HG02981 (cell line): Measurements from ENCODE around the gene ARL2BP.
"Not testable (repeated sequence)": the region's sequence is repeated elsewhere in the genome, so short reads cannot be mapped to it uniquely, and the experiment has no call there.

Experiments used
- ATAC-seq: cut with Tn5 transposase; IDR thresholded peaks from one replicate; pipeline ENCODE4 v1.9.1; 2021; ENCODE audit warnings: mild to moderate bottlenecking, moderate library complexity; ENCODE audit not compliant: unreplicated experiment

Gene ARL2BP

DNA sequence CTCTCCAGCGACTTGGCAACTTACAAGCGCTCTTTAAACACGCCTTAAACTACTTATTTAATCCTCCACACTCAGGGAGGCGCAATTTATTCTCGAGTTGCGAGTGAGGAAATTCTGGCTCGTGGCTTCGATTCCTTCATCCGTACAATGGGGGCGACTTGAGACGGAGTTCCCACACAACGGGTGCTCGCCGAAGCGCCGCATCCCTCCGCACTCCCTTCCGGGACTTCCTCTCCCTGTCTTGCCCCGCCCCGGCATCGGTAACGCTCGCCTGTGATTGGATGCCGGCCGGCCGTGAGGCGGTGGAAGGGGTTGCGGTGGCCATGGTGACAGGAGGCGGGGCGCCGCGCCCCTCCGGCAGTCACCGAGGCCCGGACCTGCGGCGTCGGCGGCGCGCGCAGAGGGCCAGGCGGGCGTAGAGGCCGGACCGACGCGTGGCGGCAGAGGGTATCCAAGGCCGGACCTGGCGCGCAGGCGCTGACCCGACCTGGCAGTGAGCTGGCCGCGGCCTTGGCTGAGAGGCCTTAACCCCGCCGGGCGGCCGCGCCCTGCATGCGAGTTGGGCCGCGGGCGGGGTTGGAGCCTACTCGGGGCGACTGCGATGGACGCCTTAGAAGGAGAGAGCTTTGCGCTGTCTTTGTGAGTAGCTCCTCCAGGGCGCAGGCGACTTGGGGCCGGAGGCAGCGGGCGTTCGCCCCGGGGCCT is at the start of gene ARL2BP:
Gene ARL2BP, plus strand, starts transcription at position 493 of the 705 bp plus-strand sequence. Its CDS starts 109 bp downstream, at position 602.
- peak; percentile 92 for ATAC-seq

DNA sequence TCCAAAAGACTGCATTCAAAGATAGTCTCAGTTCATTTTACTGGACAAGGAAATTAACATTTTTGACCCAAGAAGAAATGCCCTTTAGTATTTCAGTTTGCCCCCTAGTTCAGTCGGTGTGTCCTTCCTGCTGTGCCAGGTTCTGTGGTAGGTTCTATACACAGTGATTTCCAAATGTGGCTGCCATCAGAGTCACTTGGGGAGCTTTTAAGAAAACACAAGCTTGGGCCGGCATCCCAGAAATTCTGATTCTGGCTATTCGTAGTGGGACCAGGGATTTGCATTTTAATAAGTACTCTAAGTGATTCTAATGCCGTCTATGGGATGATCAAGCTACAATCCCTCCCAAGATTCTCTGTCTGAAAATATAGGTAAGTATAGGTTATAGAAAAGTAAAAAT is 48.8 kb upstream of the ARL2BP start:
- no peak for ATAC-seq

DNA sequence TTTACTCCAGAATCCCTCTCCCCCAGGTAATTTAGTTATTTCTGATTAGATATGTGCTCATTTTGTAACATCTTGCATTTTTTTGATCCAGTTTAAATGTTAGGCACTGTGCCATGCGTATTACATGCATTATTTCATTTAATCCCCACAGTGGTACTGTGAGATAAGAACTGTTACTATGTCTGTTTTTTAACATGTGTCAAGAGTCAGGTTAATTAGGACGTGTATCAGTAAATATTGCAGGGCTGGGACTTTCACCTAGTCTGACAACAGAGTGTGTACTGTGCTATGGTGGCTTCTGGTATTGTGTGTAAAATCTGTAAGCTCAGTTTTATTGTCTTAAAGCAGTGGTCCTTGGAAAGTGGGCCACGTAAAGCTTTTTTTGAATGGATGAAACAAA is 48.3 kb upstream of the ARL2BP start:
- ATAC-seq, result no peak

DNA sequence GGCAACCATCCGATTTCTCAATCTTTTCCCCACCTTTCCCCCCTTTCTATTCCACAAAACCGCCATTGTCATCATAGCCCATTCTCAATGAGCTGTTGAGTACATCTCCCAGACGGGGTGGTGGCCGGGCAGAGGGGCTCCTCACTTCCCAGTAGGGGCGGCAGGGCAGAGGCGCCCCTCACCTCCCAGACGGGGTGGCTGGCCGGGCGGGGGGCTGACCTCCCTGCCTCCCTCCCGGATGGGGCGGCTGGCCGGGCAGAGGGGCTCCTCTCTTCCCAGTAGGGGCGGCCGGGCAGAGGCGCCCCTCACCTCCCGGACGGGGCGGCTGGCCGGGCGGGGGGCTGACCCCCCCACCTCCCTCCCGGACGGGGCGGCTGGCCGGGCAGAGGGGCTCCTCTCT is 44.7 kb upstream of the ARL2BP start:
- ATAC-seq, result not testable (repeated sequence)

DNA sequence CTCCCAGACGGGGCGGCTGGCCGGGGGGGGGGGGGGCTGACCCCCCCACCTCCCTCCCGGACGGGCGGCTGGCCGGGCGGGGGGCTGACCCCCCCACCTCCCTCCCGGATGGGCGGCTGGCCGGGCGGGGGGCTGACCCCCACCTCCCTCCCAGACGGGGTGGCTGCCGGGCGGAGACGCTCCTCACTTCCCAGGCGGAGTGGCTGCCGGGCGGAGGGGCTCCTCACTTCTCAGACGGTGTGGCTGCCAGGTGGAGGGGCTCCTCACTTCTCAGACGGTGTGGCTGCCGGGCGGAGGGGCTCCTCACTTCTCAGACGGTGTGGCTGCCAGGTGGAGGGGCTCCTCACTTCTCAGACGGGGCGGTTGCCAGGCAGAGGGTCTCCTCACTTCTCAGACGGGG is 44.1 kb upstream of the ARL2BP start:
- not testable (repeated sequence) for ATAC-seq

DNA sequence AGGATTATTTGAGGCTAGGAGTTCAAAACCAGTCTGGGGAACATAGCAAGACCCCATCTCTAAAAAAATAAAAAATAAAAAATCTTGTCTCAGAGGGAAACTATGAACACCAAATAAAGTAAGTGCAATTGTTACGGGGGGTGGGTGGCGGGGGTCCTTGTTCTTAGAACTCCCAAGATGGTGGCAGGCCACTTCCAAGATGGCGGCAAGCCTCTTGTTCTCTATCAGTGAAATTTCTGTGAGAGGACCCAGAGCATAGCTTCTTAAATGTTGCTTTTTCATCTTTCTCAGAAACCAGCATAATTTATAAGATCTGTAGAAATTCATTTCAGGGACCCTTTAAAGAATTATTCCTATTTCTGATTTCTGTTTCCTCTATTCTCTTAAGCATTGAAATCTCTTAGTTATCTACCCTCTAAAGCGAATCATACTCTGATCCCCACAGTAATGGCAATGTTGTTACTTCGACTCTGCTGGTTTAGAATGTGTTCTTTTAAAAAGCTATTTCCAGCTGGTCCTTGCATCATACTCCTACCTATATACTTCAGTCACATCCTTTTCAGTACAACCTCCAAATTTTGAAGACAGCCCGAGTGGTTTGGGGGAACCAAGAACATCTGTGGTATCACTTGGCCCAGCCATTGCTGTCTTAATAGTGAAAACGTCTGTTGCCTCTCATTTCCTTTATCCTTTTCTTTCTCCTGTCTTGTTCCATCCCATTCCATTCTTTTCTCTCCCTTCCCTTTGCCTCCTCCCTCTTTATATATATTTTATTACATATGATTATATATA is 42.8 kb upstream of the ARL2BP start:
- no peak for ATAC-seq

DNA sequence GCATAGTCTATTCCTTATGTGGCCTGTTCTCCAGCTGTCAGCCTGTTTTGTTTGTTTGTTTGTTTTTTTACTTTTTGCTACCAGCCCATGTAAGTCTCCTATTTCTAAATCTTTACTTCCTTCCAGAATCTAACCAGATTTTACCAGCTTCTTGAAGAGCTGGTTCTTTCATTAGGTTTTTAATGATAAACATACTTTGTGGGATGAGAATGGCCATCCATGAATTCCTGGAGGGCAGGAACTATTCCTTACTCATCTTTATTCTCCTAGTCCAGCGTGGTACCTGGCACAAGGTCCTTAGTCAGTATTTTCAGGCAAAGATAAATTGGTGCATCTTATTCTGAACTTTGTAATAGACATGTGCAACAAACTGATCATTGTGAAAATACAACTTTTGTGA is 41.6 kb upstream of the ARL2BP start:
- ATAC-seq, result no peak

DNA sequence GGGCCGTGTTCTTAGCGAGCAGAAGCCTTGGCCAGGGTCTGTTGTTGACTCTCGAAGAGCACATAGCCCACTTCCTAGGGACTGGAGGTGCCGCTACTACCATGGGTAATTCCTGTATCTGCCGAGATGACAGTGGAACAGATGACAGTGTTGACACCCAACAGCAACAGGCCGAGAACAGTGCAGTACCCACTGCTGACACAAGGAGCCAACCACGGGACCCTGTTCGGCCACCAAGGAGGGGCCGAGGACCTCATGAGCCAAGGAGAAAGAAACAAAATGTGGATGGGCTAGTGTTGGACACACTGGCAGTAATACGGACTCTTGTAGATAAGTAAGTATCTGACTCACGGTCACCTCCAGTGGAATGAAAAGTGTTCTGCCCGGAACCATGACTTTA is 40.4 kb upstream of the ARL2BP start:
- ATAC-seq, result no peak

DNA sequence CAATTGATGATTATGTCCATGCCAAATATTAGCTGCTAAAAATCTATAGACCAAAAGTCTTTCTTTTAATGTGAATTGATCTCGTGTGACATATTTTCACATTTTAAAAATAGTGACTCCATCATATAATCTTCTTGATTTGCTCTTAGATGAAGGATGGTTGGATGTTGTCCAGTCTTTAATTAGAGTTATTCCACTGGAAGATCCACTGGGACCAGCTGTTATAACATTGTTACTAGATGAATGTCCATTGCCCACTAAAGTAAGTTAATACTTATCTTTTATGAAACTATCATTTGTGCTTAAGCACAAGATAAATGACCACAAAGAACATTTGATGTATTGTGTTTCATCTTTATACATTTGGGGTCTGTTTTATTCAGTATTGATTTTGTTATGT is 36.1 kb upstream of the ARL2BP start:
- no peak for ATAC-seq

DNA sequence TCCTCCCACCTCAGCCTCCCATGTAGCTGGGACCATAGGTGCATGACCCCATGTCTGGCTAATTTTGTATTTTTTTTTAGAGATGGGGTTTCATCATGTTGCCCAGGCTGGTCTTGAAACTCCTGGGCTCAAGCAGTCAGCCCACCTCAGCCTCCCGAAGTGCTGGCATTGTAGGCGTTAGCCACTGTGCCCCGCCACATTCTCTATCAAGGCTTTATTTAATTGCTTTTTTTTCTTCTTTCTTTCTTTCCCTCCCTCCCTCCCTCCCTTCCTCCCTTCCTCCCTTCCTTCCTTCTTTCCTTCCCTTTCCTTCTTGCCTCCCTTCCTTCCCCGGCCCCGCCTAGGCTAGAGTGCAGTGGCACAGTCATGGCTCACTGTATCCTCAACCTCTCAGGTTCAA is 35.3 kb upstream of the ARL2BP start:
- ATAC-seq, result no peak

DNA sequence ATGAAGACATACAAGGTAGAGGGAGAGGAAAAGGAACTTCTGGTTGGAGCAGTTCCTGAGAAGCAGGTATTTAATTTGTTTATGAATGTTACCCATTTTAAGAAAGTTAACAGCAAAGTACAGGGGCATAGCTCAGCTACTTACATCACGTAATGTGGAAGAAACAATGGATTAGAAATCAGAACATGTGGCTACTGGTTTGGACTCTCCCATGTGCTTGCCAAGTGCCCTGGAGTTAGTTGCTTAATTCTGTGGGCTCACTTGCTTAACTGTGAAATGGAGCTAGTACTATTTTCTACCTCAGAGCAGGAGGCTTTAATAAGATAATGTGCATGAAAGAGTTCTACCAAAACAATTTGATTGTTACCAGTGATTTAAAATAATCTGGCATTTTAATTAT is 31.6 kb upstream of the ARL2BP start:
- ATAC-seq, result no peak

DNA sequence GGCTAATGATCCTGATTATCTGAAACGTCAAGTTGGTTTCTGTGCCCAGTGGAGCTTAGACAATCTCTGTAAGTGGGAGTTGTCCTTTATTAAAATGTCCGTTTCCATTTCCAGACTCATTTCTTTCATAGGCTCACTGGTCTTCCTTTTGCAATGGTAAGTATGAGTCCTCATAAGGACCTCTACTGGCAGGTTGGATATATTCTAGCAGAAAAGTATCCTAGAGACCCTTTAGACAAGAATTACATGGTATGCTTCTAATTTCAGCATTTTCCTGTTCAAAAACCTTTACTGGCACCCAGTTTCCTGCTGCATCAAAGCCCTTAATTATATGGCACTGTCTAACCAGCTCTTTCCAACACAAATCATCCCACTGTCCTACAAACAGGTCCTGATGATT is 28.1 kb upstream of the ARL2BP start:
- ATAC-seq, result no peak

DNA sequence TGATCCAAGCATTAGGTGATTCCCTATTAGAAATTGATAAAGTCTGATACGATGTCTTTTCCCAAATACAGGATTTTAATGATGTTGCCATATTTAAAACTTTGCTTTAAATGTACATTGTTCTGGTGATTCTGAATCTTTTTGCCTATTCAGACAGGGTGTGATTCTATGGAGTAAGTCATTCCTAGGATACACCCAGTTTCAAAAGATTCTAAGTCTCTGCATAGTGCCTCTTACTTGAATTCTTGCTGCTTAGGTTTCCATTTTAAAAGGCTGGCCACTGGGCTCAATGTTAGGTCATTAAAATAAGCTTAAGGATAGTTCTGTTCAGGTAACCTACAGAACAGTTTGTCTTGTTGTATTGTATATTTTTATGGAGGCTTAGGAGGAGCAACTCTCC is 22.0 kb upstream of the ARL2BP start:
- ATAC-seq, result no peak

DNA sequence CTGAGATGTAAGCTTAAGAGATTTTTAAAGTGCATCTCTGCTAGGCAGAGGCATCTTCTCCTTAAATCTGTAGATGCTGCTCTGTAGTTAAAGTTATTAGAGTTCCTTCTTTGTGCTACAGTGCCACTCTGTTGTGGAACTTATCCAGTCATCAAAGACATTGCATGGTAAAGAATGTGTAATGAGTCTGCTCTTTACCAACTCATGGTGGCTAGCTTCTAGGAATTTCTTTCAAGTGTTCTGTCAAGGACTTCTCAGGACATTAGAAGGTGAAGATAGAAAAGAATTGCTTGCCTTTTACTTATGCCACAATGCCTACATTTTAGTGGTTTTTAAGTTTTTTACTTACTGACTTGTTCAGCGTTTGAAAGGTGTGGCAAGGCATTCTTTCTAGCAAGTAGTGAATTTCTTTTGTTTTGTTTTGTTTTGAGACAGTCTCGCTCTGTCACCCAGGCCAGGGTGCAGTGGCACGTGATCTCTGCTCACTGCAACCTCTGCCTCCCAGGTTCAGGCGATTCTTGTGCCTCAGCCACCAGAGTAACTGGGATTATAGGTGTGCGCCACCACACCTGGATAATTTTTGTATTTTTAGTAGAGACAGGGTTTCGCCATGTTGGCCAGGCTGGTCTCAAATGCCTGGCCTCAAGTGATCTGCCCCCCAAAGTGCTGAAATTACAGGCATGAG is 20.3 kb upstream of the ARL2BP start:
- ATAC-seq, result no peak

DNA sequence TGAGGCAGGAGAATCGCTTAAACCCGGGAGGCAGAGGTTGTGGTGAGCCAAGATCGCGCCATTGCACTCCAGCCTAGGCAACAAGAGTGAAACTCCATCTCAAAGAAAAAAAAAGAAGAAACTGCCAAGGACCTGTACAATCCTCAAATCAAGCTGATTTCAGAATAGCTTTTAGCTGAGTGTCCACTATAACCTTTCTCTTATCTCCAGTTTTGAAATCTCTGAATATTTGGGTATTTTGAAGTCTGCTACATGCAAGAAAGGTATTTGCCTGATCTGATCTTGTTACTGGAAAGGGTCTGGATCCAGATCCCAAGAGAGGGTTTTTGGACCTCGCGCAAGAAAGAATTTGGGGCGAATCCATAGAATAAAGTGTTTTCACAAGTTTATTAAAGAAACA is 19.1 kb upstream of the ARL2BP start:
- no peak for ATAC-seq

DNA sequence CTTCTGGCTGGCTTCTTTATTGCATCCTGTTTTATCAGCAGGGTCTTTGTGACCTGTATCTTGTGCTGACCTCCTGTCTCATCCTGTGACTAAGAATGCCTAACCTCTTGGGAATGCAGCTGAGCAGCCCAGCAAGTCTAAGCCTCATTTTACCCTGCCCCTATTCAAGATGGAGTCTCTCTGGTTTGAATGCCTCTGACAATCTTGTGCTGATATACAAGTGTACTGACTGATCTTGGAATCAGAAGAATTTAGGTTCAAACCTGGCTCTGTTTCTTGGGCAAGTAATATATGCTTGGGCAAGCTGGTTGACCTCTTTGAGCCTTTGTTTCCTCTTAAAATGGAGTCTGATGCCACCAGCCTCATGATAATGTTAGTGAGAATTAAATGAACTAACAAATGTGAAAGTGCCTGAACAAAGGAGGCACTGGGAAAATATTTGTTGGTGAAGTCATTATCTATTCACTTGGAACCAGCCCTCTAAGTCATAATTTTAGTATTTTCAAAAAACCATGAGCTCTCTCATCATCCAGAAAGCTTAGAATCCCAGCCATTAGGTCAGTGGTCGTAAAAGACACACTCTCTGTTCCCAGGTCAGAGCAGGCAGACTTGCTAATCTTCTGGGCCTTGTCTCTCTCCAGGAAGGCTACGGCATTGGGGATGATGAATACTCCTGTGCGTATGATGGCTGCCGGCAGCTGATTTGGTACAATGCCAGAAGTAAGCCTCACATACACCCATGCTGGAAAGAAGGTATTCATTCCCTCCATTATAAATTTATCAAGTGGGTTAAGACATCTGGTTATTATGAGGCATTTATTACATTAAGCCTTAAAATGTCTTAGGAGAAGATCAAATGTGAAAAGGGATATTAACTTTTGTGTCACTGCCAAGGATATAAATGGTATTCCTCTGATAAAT is 18.1 kb upstream of the ARL2BP start:
- no peak for ATAC-seq

DNA sequence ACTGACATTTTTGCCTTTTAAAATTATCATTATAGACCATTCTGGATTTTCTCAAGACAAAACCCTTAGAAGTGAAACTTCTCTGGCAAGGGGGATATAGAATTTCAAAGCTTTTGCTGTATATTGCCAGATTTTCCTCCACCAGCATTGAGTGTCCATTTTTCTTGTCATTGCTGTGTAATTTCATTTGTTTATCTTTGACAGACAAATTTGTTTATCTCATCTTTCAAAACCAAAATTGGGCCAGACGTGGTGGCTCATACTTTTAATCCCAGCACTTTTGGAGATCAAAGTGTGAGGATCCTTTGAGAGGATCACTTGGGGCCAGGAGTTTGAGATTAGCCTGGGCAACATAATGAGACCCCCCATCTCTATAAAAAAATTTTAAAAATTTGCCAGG is 16.0 kb upstream of the ARL2BP start:
- no peak for ATAC-seq

DNA sequence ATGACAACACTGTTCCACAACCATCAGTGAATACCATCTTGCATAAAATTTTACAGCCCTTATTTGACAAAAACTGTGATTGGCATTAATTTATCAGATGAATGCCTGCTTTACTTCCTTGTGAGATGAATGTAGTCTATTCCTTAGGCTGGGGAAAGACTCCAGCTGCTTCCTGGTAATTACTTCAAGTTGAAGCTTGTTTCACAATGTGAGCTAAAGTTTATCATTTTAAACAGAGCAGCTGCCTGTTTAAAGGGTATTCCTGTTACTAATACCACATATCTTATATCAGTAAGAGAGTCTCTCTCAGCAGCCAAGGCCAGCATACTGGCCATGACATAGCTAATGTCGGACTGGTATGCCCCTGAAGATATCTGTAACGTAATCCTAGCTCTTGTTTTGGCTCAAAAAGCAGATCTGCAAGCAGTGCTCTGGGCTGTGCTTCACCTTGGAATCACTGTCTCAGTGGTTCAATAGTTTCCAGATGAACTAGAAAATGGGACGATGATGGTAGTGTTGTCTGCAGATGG is 13.2 kb upstream of the ARL2BP start:
- no peak for ATAC-seq

DNA sequence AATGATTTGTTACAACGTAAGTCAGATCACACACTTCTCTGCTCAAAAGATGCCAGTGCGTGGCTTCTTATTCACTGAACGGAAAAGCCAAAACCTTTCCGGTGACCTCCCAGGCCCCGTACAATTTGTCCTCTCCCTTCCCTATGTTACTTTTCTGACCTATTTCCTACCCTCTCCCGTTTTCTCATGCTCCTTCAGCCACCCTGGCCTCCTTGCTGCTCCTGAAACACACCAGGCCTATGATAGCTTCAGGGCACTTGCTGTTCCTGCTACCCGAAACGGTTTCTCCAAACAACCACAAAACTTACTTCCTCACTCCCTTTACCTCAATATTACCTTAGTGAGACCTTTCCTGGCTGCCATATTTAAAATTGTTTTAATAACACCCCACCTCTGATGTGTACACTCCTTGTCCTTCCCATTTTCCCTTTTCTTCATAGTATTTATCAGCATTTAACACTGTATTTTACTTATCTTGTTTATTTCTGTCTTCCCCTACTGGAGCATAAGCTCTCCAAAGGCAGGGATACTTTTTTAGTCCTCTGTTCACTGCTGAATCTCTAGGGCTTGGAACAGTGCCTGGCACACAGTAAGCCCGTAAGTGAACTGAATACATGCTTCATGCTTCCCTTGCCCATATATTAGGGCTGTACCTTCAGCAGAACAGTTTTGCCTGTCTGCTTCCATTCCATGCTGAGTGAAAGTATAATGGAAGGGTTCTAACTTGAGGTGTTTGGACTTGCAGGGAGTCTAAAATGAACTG is 10.9 kb upstream of the ARL2BP start:
- no peak for ATAC-seq

DNA sequence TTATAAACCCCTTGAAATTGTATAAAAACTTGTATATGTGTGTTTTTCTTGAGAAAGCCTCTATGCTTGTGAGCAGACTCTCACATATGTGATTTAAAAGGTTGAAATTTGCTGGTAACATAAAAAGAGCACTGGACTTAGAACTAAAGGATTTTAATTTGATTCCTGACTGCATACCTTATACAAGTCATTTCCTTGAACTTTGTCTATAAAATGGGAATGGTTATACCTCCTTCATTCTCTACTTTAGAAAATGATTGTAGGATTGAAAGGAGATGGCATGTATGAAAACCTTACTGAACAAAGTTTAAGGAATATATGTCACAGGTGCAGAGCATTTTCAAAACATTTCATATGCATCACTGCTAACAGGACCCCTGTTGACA is 10.4 kb upstream of the ARL2BP start:
- no peak for ATAC-seq
